22Rv1 (cell line): ENCODE data around the gene RBMS3.

Experiments used
- ZFX ChIP-seq: fragments of 450-650 bp; IDR thresholded peaks from 2 replicates; pipeline ENCODE4 v1.6.1; 2017; ENCODE audit warnings: antibody characterized with exemption, borderline replicate concordance
- TF ChIP-seq, protein P1 (sequence below): fragments of 450-650 bp; IDR thresholded peaks from 2 replicates; pipeline ENCODE4 v1.5.1; 2017; ENCODE audit warnings: mild to moderate bottlenecking

DNA sequence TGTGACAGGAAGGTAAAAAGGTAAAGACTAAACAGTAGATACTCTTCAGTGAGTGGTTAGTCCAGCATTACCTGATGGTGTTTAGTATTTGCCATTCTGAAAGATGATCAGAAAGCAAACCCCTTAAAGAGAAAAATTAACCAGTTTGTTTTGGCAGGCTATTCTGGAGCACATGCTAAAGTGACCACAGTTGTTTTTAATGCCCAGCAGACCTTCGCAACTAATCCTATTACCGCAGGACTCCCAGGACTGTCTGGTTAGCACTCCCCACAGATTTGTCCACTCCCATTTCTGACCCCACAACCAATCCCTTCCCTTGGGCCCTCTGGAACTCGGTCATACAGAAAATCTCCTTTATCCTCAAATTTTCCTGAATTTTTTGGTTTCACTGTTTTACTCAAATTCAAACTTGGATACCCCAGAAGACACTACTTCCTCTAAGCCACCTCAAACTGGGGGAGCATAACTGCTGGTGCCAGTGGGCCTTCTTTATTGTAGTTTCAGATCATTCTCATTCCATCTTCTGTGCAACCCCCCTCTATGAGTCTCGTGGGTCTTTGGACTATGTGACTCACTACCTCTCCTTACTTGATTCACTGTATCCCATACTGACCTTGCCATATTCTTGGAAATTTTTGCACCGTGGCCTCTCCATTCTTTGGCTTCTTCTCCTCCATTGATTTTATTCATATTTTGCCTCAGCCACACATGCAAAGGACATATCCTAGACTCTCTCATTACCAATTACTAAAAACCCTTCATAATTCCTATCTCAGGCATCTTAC is 104.4 kb downstream of the RBMS3 start:
- TF ChIP-seq, protein P1, sequence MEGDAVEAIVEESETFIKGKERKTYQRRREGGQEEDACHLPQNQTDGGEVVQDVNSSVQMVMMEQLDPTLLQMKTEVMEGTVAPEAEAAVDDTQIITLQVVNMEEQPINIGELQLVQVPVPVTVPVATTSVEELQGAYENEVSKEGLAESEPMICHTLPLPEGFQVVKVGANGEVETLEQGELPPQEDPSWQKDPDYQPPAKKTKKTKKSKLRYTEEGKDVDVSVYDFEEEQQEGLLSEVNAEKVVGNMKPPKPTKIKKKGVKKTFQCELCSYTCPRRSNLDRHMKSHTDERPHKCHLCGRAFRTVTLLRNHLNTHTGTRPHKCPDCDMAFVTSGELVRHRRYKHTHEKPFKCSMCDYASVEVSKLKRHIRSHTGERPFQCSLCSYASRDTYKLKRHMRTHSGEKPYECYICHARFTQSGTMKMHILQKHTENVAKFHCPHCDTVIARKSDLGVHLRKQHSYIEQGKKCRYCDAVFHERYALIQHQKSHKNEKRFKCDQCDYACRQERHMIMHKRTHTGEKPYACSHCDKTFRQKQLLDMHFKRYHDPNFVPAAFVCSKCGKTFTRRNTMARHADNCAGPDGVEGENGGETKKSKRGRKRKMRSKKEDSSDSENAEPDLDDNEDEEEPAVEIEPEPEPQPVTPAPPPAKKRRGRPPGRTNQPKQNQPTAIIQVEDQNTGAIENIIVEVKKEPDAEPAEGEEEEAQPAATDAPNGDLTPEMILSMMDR, result no peak
- TF ChIP-seq ZFX, result no peak
